ENCODE results near the gene ARHGAP26.

- no peak for TF ChIP-seq CTCF (IDR thresholded peaks at IDR 0.05)
- no peak for TF ChIP-seq POLR2A (IDR thresholded peaks at IDR 0.05; ENCODE audit: low read depth)
- TF ChIP-seq POLR2AphosphoS5 (IDR thresholded peaks at IDR 0.05): no peak
- no peak for TF ChIP-seq EP300 (IDR thresholded peaks at IDR 0.05)
Observed at GRCh38 chr5:142805339-142805738, 35.2 kb downstream of the ARHGAP26 start.
